UCSD-AML1 (cell line): ENCODE data around the gene CYB5R3.
A peak's percentile ranks its signal among the peaks of the same experiment; 100 is the strongest.
"Not testable (repeated sequence)": the region's sequence is repeated elsewhere in the genome, so short reads cannot be mapped to it uniquely, and the experiment has no call there.

ENCODE experiments used
- DNase-seq: peaks from one replicate; lab custom pipeline; 2025; ENCODE audit not compliant: unreplicated experiment; lab: John Stamatoyannopoulos, UW

CYB5R3 gene

GRCh38 chr22:42679691-42680090, 30.5 kb upstream of the CYB5R3 start:
- no peak for DNase-seq

- DNase-seq: no peak
Measured at GRCh38 chr22:42678894-42679293, 29.7 kb upstream of the CYB5R3 start.

GRCh38 chr22:42677936-42678335, 28.7 kb upstream of the CYB5R3 start:
- DNase-seq: not testable (repeated sequence)

- DNase-seq: no peak
Measured at GRCh38 chr22:42676059-42676607, 26.9 kb upstream of the CYB5R3 start.

- DNase-seq: no peak
Measured at GRCh38 chr22:42673898-42674401, 24.8 kb upstream of the CYB5R3 start.

- not testable (repeated sequence) for DNase-seq
Measured at GRCh38 chr22:42673071-42673470, 23.9 kb upstream of the CYB5R3 start.

- DNase-seq: no peak
Measured at GRCh38 chr22:42670921-42671709, 21.9 kb upstream of the CYB5R3 start.

GRCh38 chr22:42670046-42670445, 20.9 kb upstream of the CYB5R3 start:
- DNase-seq: no peak

GRCh38 chr22:42666393-42666792, 17.2 kb upstream of the CYB5R3 start:
- not testable (repeated sequence) for DNase-seq

GRCh38 chr22:42664976-42665831, 16.0 kb upstream of the CYB5R3 start:
- DNase-seq: no peak

- DNase-seq: peak; percentile 77
Measured at GRCh38 chr22:42661985-42662831, 13.0 kb upstream of the CYB5R3 start.

- no peak for DNase-seq
Measured at GRCh38 chr22:42656578-42656977, 7.4 kb upstream of the CYB5R3 start.

- no peak for DNase-seq
Measured at GRCh38 chr22:42655693-42656092, 6.5 kb upstream of the CYB5R3 start.

- no peak for DNase-seq
Measured at GRCh38 chr22:42654436-42655073, 5.4 kb upstream of the CYB5R3 start.

- no peak for DNase-seq
Measured at GRCh38 chr22:42653999-42654398, 4.8 kb upstream of the CYB5R3 start.

- no peak for DNase-seq
Measured at GRCh38 chr22:42651134-42651533, 1.9 kb upstream of the CYB5R3 start.

- peak; percentile 67 for DNase-seq
Measured at GRCh38 chr22:42648368-42649245, 585 bp downstream of the CYB5R3 start.

GRCh38 chr22:42648017-42648367, 1.2 kb downstream of the CYB5R3 start:
- DNase-seq: no peak
